IPS-18a (cell line): ENCODE measurements around the gene GALNT7.
"Not testable (repeated sequence)": the region's sequence is repeated elsewhere in the genome, so short reads cannot be mapped to it uniquely, and the experiment has no call there.

Source experiments
- H3K27ac ChIP-seq: one replicate; pipeline ENCODE4 v1.5.1; 2013; ENCODE audit warnings: low read length
- H3K27me3 ChIP-seq: one replicate; pipeline ENCODE4 v1.6.1; 2013; ENCODE audit warnings: mild to moderate bottlenecking, low read length; ENCODE audit not compliant: control insufficient read depth, insufficient read depth
- H3K36me3 ChIP-seq: one replicate; pipeline ENCODE4 v1.6.1; 2013; ENCODE audit warnings: low read depth, low read length; ENCODE audit not compliant: control insufficient read depth
- H3K4me1 ChIP-seq: one replicate; pipeline ENCODE4 v1.6.1; 2013; ENCODE audit warnings: low read depth, low read length; ENCODE audit not compliant: control insufficient read depth
- H3K4me3 ChIP-seq: one replicate; pipeline ENCODE4 v1.5.1; 2013; ENCODE audit warnings: low read length
- H3K9ac ChIP-seq: one replicate; pipeline ENCODE4 v1.6.1; 2013; ENCODE audit warnings: mild to moderate bottlenecking, low read length, moderate library complexity
- H3K9me3 ChIP-seq: one replicate; pipeline ENCODE4 v1.6.1; 2013; ENCODE audit warnings: low read depth, low read length; ENCODE audit not compliant: control insufficient read depth

Gene GALNT7

DNA sequence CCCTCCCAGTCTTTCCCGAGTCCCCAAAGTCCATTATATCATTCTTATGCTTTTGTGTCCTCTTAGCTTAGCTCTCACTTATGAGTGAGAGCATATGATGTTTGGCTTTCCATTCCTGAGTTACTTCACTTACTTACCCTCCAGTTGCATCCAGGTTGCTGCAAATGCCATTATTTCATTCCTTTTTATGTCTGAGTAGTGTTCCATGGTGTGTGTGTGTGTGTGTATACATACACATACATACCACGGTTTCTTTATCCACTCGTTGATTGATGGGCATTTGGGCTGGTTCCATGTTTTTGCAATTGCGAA lies 50.5 kb downstream of the GALNT7 start:
- not testable (repeated sequence) for H3K4me3 ChIP-seq, H3K9ac ChIP-seq, H3K27me3 ChIP-seq, H3K9me3 ChIP-seq, H3K36me3 ChIP-seq, H3K27ac ChIP-seq
- peaks cover 17% of the 10 kb centered on the region for H3K4me1 ChIP-seq

DNA sequence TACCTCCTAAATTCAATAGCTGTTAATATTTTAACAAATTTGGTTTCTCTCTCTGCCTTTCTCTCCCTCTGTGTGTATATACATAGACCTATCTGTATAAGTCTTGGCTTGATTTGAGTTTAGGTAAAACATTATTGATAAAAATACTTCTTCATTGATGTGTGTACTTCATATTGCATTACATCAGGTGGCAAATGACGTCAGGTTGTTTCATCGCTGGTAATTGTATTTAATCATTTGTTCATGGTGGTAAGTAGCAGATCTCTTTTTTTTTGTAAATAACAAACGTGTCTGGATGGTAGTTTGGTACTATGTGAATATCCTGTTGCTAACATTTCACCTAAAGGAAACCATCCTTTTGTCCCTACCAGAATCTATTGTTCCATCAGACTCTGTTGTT lies 55.1 kb downstream of the GALNT7 start:
- no peaks in the 10 kb centered on the region for H3K9me3 ChIP-seq
- H3K4me3 ChIP-seq: no peak overlapping the region
- H3K27me3 ChIP-seq: no peaks in the 10 kb centered on the region
- no peak overlapping the region for H3K9ac ChIP-seq
- no peak overlapping the region for H3K27ac ChIP-seq
- no peaks in the 10 kb centered on the region for H3K36me3 ChIP-seq
- H3K4me1 ChIP-seq: peaks cover 14% of the 10 kb centered on the region

DNA sequence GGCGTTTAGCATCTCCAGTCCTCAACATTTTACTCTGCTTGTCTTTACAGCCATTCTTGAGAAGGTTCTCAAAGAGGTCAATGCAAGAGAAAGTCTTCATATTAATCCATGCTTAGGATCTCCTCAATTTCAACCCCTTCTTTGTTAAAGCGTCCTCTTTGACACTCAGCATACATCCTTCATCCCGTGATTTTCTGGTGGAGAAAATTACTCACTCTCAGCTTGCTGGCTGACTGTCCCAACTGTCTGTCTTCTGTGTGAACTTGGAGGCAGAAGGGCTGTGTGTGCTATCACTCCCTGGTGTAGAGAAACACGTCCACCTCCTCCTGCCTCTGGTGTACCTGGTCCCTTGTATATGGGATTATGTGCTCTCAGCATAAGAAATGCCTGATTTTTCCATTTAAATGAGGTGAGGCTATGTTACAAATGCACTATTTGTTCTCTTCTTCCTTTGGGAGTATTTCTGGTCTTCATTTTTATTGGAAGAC lies 57.8 kb downstream of the GALNT7 start:
- Histone ChIP-seq H3K4me3 (no peak overlapping the region), H3K36me3 (no peaks in the 10 kb centered on the region), H3K9ac (no peak overlapping the region), H3K4me1 (peaks cover 17% of the 10 kb centered on the region), H3K27ac (no peak overlapping the region), H3K9me3 (no peaks in the 10 kb centered on the region), H3K27me3 (no peaks in the 10 kb centered on the region)

DNA sequence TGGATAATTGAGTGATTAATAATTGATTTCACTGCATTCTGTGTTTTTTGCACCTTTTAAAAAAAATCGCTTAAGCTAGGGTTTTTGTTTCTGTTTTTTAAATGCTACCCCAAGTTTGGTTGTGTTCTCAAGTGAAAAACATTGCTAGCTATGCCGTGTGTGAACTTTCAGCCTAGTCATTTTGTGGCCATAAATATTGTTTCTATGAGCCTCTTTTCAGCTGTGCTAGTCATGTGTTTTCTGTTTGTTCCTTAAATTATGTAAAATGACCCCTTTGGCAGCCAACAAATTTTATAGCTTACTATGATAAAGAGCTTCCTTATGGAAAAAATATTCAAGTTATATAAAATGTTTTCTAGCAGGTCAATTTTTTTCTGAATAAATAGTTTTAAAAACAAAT lies 59.1 kb downstream of the GALNT7 start:
- no peaks in the 10 kb centered on the region for H3K36me3 ChIP-seq
- H3K27me3 ChIP-seq: no peaks in the 10 kb centered on the region
- H3K4me3 ChIP-seq: no peak overlapping the region
- no peak overlapping the region for H3K9ac ChIP-seq
- no peaks in the 10 kb centered on the region for H3K9me3 ChIP-seq
- H3K4me1 ChIP-seq: peaks cover 17% of the 10 kb centered on the region
- no peak overlapping the region for H3K27ac ChIP-seq

DNA sequence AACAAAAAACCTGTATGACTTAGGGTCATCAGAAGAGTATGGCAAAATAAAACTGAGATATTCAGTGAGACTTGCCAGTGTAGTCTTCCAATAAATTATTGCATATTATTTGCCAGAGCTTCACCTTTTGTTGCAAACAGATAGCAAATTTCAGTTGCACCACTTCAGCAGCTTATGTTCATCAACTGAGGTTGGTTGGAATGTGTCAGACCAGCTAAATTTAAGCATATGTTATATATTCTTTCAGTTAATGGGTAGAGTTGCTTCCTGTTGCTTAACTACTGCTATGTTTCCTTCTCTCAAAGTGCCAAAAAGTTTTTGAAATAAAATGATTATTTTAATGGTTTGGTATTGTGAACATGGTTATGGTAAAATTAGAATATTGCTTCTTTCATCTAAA lies 61.5 kb downstream of the GALNT7 start:
- H3K9me3 ChIP-seq: no peaks in the 10 kb centered on the region
- H3K27me3 ChIP-seq: no peaks in the 10 kb centered on the region
- peaks cover 17% of the 10 kb centered on the region for H3K4me1 ChIP-seq
- H3K4me3 ChIP-seq: no peak overlapping the region
- H3K9ac ChIP-seq: no peak overlapping the region
- H3K27ac ChIP-seq: no peak overlapping the region
- H3K36me3 ChIP-seq: no peaks in the 10 kb centered on the region

DNA sequence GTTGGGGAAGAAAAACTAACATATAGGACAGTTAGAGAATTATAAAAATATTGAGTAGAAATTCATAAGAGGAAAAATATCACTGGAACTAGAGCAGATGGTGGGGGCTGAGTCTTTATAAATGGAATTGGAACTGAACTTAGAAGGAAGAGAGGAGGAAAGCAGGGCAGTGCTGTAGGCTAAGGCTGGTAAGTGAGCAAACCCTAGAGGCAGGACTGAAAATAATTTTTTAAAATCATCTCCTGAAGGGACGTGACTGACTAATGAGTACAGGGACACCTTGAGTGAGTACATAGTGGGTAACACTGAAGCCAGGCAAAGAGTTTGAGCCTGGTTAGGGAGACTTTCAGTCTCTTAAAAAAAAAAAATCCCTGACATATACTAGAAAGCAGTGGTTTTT lies 63.3 kb downstream of the GALNT7 start:
- H3K36me3 ChIP-seq: no peaks in the 10 kb centered on the region
- H3K4me1 ChIP-seq: peaks cover 15% of the 10 kb centered on the region
- no peak overlapping the region for H3K9ac ChIP-seq
- H3K27me3 ChIP-seq: no peaks in the 10 kb centered on the region
- no peaks in the 10 kb centered on the region for H3K9me3 ChIP-seq
- H3K27ac ChIP-seq: no peak overlapping the region
- H3K4me3 ChIP-seq: no peak overlapping the region

DNA sequence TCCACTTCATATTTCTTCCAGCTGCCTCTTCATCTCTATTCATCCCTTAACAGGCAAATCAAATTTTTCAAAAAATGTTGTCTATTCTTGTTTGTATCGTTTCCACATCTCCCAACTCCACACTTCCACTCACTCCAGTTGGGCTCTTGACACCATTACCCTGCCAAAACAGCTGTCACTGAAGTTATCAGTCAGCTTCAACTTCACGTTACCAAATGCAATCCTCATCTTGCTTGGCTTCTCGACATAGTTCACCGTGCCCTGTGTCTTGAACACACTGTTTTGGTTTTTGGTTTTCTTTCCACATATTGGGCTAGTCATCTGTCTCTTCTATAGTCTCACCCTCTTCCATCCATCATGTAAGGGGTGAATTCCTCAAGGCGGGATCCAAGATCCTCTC lies 65.2 kb downstream of the GALNT7 start:
- Histone ChIP-seq H3K4me1 (peaks cover 26% of the 10 kb centered on the region), H3K27ac (no peak overlapping the region), H3K36me3 (no peaks in the 10 kb centered on the region), H3K27me3 (no peaks in the 10 kb centered on the region), H3K9ac (no peak overlapping the region), H3K4me3 (no peak overlapping the region), H3K9me3 (no peaks in the 10 kb centered on the region)

DNA sequence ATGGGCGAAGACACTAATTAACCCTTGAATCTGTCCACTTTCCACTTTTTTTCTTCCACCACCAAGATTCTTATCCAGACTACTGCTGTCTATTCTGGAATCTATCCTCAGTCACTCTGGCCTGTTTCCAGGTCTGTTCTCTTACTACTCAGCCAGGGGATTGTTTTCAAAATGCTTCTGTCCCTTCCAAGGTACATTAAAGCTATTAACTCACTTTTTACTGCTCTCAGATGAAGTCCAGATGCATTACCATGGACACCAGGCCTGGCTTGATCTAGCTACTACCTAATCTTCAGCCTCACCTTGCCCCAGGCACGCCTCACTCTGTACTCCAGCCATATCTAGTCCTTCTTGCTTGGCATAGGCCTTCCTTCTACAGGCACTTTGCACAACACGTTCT lies 66.4 kb downstream of the GALNT7 start:
- Histone ChIP-seq H3K4me1 (peaks cover 33% of the 10 kb centered on the region), H3K27me3 (no peaks in the 10 kb centered on the region), H3K4me3 (no peak overlapping the region), H3K36me3 (no peaks in the 10 kb centered on the region), H3K27ac (no peak overlapping the region), H3K9ac (no peak overlapping the region), H3K9me3 (no peaks in the 10 kb centered on the region)

DNA sequence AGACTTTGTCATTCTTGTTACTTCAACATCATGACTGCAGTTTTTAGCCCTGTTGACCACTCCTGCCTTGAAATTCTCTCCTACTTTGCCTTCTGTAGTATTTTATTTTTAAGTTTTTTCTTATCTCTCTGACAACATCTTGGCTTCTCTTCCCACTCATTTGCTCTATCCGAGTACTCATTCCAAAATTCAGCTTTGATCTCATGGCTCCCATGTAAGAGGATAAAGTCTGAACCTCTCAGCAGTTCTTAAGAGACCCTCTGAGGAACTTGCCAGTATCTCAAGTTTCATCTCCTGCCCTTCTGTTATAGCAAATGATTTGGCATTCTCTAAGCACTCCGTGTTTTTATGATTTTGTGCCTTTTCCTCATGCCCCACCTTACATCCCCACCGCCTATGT lies 67.7 kb downstream of the GALNT7 start:
- no peaks in the 10 kb centered on the region for H3K36me3 ChIP-seq
- H3K27ac ChIP-seq: no peak overlapping the region
- no peaks in the 10 kb centered on the region for H3K9me3 ChIP-seq
- no peak overlapping the region for H3K4me3 ChIP-seq
- peaks cover 33% of the 10 kb centered on the region for H3K4me1 ChIP-seq
- H3K27me3 ChIP-seq: no peaks in the 10 kb centered on the region
- H3K9ac ChIP-seq: no peak overlapping the region

DNA sequence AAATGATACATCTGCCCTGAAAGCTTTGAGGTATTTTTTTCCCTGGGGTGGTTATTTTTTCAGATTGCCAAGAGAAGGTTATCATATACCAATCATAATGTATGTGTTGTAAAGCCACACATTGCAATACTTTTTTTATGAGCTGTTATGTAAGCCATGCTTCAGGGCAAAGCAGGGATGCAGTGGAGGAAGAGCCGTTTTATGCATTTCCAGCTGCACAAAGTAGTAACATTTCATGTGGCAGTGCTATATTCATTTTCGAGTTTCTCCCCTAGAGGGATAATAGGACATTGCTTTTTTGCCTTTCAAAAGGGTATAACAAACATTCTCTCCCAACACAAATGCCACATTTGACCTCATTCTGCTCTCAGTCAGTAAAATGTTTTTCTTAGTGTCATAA lies 68.5 kb downstream of the GALNT7 start:
- Histone ChIP-seq H3K4me3 (no peak overlapping the region), H3K36me3 (no peaks in the 10 kb centered on the region), H3K27me3 (no peaks in the 10 kb centered on the region), H3K9me3 (no peaks in the 10 kb centered on the region), H3K4me1 (peaks cover 33% of the 10 kb centered on the region), H3K9ac (no peak overlapping the region), H3K27ac (no peak overlapping the region)

DNA sequence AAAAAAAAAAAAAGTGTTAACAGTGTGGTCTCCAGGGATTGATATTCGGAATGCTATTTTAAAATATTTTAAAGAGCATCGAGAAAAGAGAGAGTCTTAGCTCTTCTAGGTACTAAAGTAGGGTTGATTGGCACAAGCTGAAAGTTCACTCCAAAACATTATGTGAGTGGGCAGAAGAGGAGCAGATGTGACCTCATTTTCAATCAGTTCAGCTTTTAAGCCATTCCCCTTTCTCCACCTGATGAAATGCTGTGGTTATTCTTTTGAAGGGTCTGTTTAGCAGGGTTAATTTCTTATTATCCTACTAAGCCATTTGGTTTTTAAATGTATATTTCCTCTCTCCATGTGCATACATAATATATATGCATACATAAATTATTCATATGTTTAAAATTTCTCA lies 69.2 kb downstream of the GALNT7 start:
- Histone ChIP-seq H3K36me3 (no peaks in the 10 kb centered on the region), H3K27me3 (no peaks in the 10 kb centered on the region), H3K9me3 (no peaks in the 10 kb centered on the region), H3K4me3 (no peak overlapping the region), H3K9ac (no peak overlapping the region), H3K27ac (no peak overlapping the region), H3K4me1 (peaks cover 38% of the 10 kb centered on the region)

DNA sequence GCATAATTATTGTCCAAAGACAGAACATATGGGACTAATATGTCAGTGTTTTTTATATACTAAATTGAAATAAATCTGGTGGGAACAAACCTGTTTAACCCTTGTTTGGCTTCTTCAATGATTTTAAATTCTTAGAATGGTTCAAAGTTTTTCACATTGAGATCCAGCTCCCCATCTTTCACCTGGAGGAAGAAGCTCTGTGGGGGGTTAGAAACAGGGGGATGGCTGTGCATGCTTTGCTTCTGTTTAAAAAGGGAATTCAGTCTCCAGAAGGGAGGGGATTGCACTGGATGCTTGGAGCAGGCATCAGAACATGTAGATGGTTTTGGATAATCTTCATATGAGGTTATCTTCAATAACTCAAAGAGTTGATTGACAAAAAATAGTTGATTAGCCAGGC lies 72.1 kb downstream of the GALNT7 start:
- H3K9ac ChIP-seq: no peak overlapping the region
- H3K9me3 ChIP-seq: no peaks in the 10 kb centered on the region
- no peaks in the 10 kb centered on the region for H3K36me3 ChIP-seq
- no peaks in the 10 kb centered on the region for H3K27me3 ChIP-seq
- H3K27ac ChIP-seq: no peak overlapping the region
- H3K4me1 ChIP-seq: peaks cover 65% of the 10 kb centered on the region
- H3K4me3 ChIP-seq: no peak overlapping the region
